H1 (cell line): ENCODE measurements around the gene MYO1D. TPM values are rescaled to one million over a fixed set of nuclear protein-coding genes. Genes with fewer than 3 reads are reported as not detected.

Experiments
- CTCF ChIA-PET: fragments of 300-600 bp; sonication (Branson Sonifier 250); formaldehyde crosslinking; loops from one replicate; lab custom pipeline; 2021; ENCODE audit not compliant: partially characterized antibody; lab: Charles Lee
- POLR2A ChIA-PET: fragments of 300-600 bp; sonication (Branson Sonifier 250); formaldehyde crosslinking; loops from one replicate; lab custom pipeline; 2021; ENCODE audit warnings: inconsistent platforms; ENCODE audit not compliant: partially characterized antibody; lab: Charles Lee
- DNase-seq, 2 experiments: peaks; one replicate each; pipeline versions ENCODE4 v3.0.0 to v3.0.0-alpha.2; 2010 to 2022; ENCODE audit warnings: low spot score in 2 of 2, low read depth in 1 of 2, mixed read lengths in 1 of 2
- FAIRE-seq: peaks from 2 replicates; lab custom pipeline; 2011; peaks lifted over from hg19 to GRCh38; lab: Jason Lieb, UNC
- H2AFZ ChIP-seq: 2 replicates; pipeline ENCODE4 v1.8.1; 2012; ENCODE audit warnings: low read length, inconsistent platforms
- H2AK5ac ChIP-seq: 2 replicates; pipeline ENCODE4 v1.6.1; 2013; ENCODE audit warnings: low read depth, low read length
- H2BK120ac ChIP-seq: replicated peaks from 2 replicates; pipeline ENCODE3; 2013; ENCODE audit warnings: low read depth, low read length, inconsistent platforms
- H2BK12ac ChIP-seq: 2 replicates; pipeline ENCODE4 v1.6.1; 2013; ENCODE audit warnings: low read depth, low read length
- H2BK15ac ChIP-seq: 2 replicates; pipeline ENCODE4 v1.6.1; 2013; ENCODE audit warnings: low read length
- H2BK20ac ChIP-seq: 2 replicates; pipeline ENCODE4 v1.6.1; 2013; ENCODE audit warnings: low read length
- H2BK5ac ChIP-seq: 2 replicates; pipeline ENCODE4 v1.6.1; 2013; ENCODE audit warnings: low read depth, low read length
- H3K14ac ChIP-seq: 2 replicates; pipeline ENCODE4 v1.6.1; 2013; ENCODE audit warnings: inconsistent platforms; ENCODE audit not compliant: insufficient read length
- H3K18ac ChIP-seq: 2 replicates; pipeline ENCODE4 v1.6.1; 2013; ENCODE audit warnings: low read length; ENCODE audit errors: extremely low read depth
- H3K23ac ChIP-seq: 2 replicates; pipeline ENCODE4 v1.6.1; 2013; ENCODE audit warnings: inconsistent platforms; ENCODE audit not compliant: insufficient read length
- H3K23me2 ChIP-seq: 2 replicates; pipeline ENCODE4 v1.6.1; 2013; ENCODE audit warnings: low read depth, low read length
- H3K27ac ChIP-seq: 2 replicates; pipeline ENCODE4 v1.6.1; 2011; ENCODE audit warnings: low read depth, low read length, inconsistent platforms
- H3K27me3 ChIP-seq, 4 experiments: replicated peaks in 1 of 4; 1 replicate in 1 of 4; 2 replicates in 3 of 4; pipeline versions ENCODE4 v1.6.1 to v1.8.1; 2011 to 2013; ENCODE audit warnings: low read length in 3 of 4, mild to moderate bottlenecking in 3 of 4, inconsistent platforms in 2 of 4, mixed read lengths in 2 of 4, moderate library complexity in 1 of 4; ENCODE audit not compliant: control insufficient read depth in 3 of 4, insufficient read depth in 3 of 4; ENCODE audit errors: extremely low read depth in 1 of 4
- H3K36me3 ChIP-seq, 4 experiments: 2 replicates each; pipeline versions ENCODE4 v1.6.1 to v1.8.1; 2011 to 2013; ENCODE audit warnings: mild to moderate bottlenecking in 4 of 4, low read length in 3 of 4, moderate library complexity in 2 of 4, control low read depth in 1 of 4, inconsistent platforms in 1 of 4; ENCODE audit not compliant: insufficient read depth in 4 of 4, control insufficient read depth in 2 of 4
- H3K4ac ChIP-seq: replicated peaks from 2 replicates; pipeline ENCODE3; 2013; ENCODE audit warnings: low read length, low read depth, mixed read lengths, inconsistent platforms; ENCODE audit not compliant: insufficient read length
- H3K4me1 ChIP-seq, 4 experiments: replicated peaks in 1 of 4; 1 replicate in 1 of 4; 2 replicates in 3 of 4; pipeline versions ENCODE4 v1.6.1 to v1.8.1; 2011 to 2013; ENCODE audit warnings: low read length in 3 of 4, inconsistent platforms in 2 of 4, mixed read lengths in 1 of 4; ENCODE audit not compliant: insufficient read depth in 4 of 4, control insufficient read depth in 3 of 4
- H3K4me2 ChIP-seq, 2 experiments: 2 replicates each; pipeline versions ENCODE4 v1.6.1 to v1.8.1; 2011 to 2013; ENCODE audit warnings: low read depth in 2 of 2, low read length in 2 of 2, control low read depth in 1 of 2, inconsistent platforms in 1 of 2, mild to moderate bottlenecking in 1 of 2; ENCODE audit not compliant: insufficient read depth in 1 of 2
- H3K4me3 ChIP-seq, 4 experiments: fragments of 200-600, 300-600 bp in 1 of 4; sonication (generic), shearing (Covaris generic), sonication (Bioruptor Twin) in 1 of 4; 2 replicates each; pipeline versions ENCODE4 v1.5.1 to v1.8.1; 2011 to 2016; ENCODE audit warnings: low read length in 4 of 4, low read depth in 3 of 4, control low read depth in 2 of 4, inconsistent platforms in 2 of 4, mild to moderate bottlenecking in 2 of 4, mixed read lengths in 1 of 4, moderate library complexity in 1 of 4; ENCODE audit not compliant: insufficient read depth in 2 of 4; ENCODE audit errors: extremely low read depth in 1 of 4
- H3K56ac ChIP-seq: replicated peaks from 2 replicates; pipeline ENCODE3; 2013; ENCODE audit warnings: low read depth, mild to moderate bottlenecking, mixed read lengths, low read length, inconsistent platforms; ENCODE audit not compliant: insufficient read length
- H3K79me1 ChIP-seq: 2 replicates; pipeline ENCODE4 v1.6.1; 2013; ENCODE audit warnings: low read depth, low read length, control low read depth
- H3K79me2 ChIP-seq, 2 experiments: 2 replicates each; pipeline versions ENCODE4 v1.6.1 to v1.8.1; 2012 to 2013; ENCODE audit warnings: low read length in 2 of 2, mild to moderate bottlenecking in 2 of 2, inconsistent platforms in 1 of 2; ENCODE audit not compliant: insufficient read depth in 2 of 2, control insufficient read depth in 1 of 2
- H3K9ac ChIP-seq, 4 experiments: replicated peaks in 1 of 4; 1 replicate in 1 of 4; 2 replicates in 3 of 4; pipeline versions ENCODE4 v1.6.1 to v1.8.1; 2011 to 2013; ENCODE audit warnings: low read depth in 3 of 4, low read length in 3 of 4, control low read depth in 2 of 4, mild to moderate bottlenecking in 2 of 4, moderate library complexity in 2 of 4, inconsistent platforms in 1 of 4; ENCODE audit errors: extremely low read depth in 1 of 4
- H3K9me3 ChIP-seq, 2 experiments: 2 replicates each; pipeline versions ENCODE4 v1.6.1 to v1.8.1; 2012 to 2013; ENCODE audit warnings: mild to moderate bottlenecking in 2 of 2, moderate library complexity in 2 of 2, control low read depth in 1 of 2, inconsistent platforms in 1 of 2, low read depth in 1 of 2, low read length in 1 of 2, mixed read lengths in 1 of 2; ENCODE audit not compliant: insufficient read depth in 2 of 2
- H4K20me1 ChIP-seq, 2 experiments: replicated peaks in 1 of 2; 2 replicates each; pipeline versions ENCODE3 to v1.8.1; 2011 to 2013; ENCODE audit warnings: inconsistent platforms in 2 of 2, low read length in 2 of 2, mild to moderate bottlenecking in 1 of 2; ENCODE audit not compliant: insufficient read depth in 2 of 2, control insufficient read depth in 1 of 2
- H4K5ac ChIP-seq: 2 replicates; pipeline ENCODE4 v1.6.1; 2013; ENCODE audit warnings: low read length, low read depth, mixed read lengths, inconsistent platforms; ENCODE audit not compliant: insufficient read length
- H4K8ac ChIP-seq: 2 replicates; pipeline ENCODE4 v1.8.0; 2013; ENCODE audit warnings: mild to moderate bottlenecking, moderate library complexity, low read length, inconsistent platforms; ENCODE audit not compliant: insufficient read depth; ENCODE audit errors: extremely low read depth
- H4K91ac ChIP-seq: replicated peaks from 2 replicates; pipeline ENCODE3; 2013; ENCODE audit warnings: low read length, mixed read lengths, inconsistent platforms; ENCODE audit not compliant: insufficient read length
- ATF2 ChIP-seq: IDR thresholded peaks from 2 replicates; pipeline ENCODE4 v1.6.1; 2012; ENCODE audit warnings: low read length, inconsistent platforms
- whole genome bisulfite sequencing, 2 experiments: shearing (Covaris generic) in 1 of 2; methylation state at CpG; one replicate each; pipeline versions ENCODE4 v1.1.6 to v1.1.7; 2013 to 2015; ENCODE audit warnings: low lambda C conversion rate in 2 of 2, mixed read lengths in 2 of 2, inconsistent platforms in 1 of 2, low coverage in 1 of 2, missing lambda C conversion rate in 1 of 2; ENCODE audit not compliant: insufficient replicate concordance in 2 of 2, insufficient coverage in 1 of 2, insufficient read length in 1 of 2; ENCODE audit errors: extremely low coverage in 1 of 2, missing lambda C conversion rate in 1 of 2; 5-methylcytosine and 5-hydroxymethylcytosine counted together
- polyA plus RNA-seq, 7 experiments: library from polyadenylated mRNA; depleted of rRNA in 3 of 7; stranded (reverse) in 5 of 7; unstranded in 2 of 7; fragments of >200 nt in 5 of 7; fragments of 200-250 nt in 2 of 7; gene quantifications; 1 replicate in 5 of 7; 2 replicates in 1 of 7; 4 replicates in 1 of 7; pipeline versions ENCODE4 v1.2.1 to v1.2.3, GENCODE V29; 2011 to 2013; ENCODE audit warnings: missing spikeins in 2 of 7, mixed read lengths in 2 of 7
- total RNA-seq: library from RNA; stranded (reverse); fragmentation: NEBNext Ultra II Directional; extraction: Animal tissue kit (Norgen Biotek cat#: 25700); gene quantifications from 2 replicates; pipeline ENCODE4 v1.2.1, GENCODE V29; 2021

Gene MYO1D
- total and polyA plus RNA-seq, 2 of the 8 experiments (the other 6 are each of a cell fraction or from before 2014, with no cell fraction given): 6.5 to 25.4 TPM

GRCh38 chr17:32814836-32815235 is 62.1 kb downstream of the MYO1D start:
- Histone ChIP-seq H3K27ac (no peak overlapping the region), H3K4me3 (no peak overlapping the region), H3K23ac (no peak overlapping the region), H4K91ac (no peak overlapping the region), H2BK15ac (no peak overlapping the region), H2AFZ (no peak overlapping the region), H3K23me2 (no peaks in the 10 kb centered on the region), H3K4ac (no peak overlapping the region), H3K79me2 (no peaks in the 10 kb centered on the region), H2BK120ac (no peak overlapping the region), H3K27me3 (no peaks in the 10 kb centered on the region), H3K36me3 (no peaks in the 10 kb centered on the region), H3K4me2 (no peak overlapping the region), H3K56ac (no peak overlapping the region), H2BK12ac (no peak overlapping the region), H3K18ac (no peak overlapping the region), H2AK5ac (no peak overlapping the region), H4K5ac (no peak overlapping the region), H2BK20ac (no peak overlapping the region), H4K8ac (no peak overlapping the region), H3K9ac (no peak overlapping the region), H4K20me1 (no peaks in the 10 kb centered on the region), H3K4me1 (no peaks in the 10 kb centered on the region), H3K9me3 (no peaks in the 10 kb centered on the region), H2BK5ac (no peak overlapping the region), H3K14ac (no peak overlapping the region), H3K79me1 (no peaks in the 10 kb centered on the region; the same call in none of the 2 replicates)
- POLR2A ChIA-PET: no interaction called here
- no peak for FAIRE-seq
- 97% methylated on average over 7 of the region's 7 CpGs; no CpG with 5 or more reads in 1 of the 2 experiments for WGBS, 2 experiments
- CTCF ChIA-PET: interaction anchor here (0.8 kb wide), 1 partner anchor 38 kb away, joined by 3 read pairs; no protein-coding TSS in a partner anchor
- no peak for DNase-seq
- TF ChIP-seq ATF2: no peak
